HG03025 (cell line): ENCODE measurements around the gene SLCO2B1.

Source experiments
- ATAC-seq: cut with Tn5 transposase; IDR thresholded peaks from one replicate; pipeline ENCODE4 v1.9.1; 2021; ENCODE audit warnings: mild to moderate bottlenecking, moderate library complexity; ENCODE audit not compliant: unreplicated experiment, low FRiP score

SLCO2B1 gene

DNA sequence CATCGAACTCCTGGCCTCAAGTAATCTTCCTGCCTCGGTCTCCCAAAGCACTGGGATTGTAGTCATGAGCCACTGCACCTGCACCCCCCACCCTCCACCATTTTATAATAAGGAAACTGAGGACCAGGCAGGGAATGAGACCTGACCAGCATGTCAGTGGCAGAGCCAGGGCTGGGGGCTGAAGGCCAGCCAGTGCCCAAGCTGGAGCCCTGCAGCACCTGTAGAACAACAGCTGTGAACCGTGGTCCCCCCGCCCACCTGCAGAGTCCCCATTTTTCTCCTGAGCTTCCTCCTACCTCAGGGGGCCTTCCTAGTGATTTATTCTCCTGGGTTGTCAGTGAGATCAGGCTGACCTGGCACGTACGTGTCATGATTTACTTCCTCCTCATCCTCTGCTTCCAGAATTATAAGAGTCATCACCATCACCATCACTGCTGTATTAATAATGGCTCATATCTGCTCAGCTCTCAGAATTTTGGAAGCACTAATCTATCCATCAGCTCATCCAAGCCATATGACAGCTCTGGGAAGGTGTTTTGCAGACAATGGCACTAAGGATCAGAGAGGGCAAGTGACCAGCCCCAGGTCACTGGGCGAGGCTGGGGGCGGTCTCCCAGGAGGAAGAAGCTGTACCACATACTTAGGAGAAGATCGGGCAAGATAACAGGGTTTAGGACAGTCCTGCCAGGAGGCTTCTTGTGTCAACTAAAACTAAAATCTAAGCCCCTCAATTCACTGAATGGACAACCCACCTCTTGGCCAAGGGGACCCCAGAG, 5.5 kb upstream of the SLCO2B1 start:
- no peak for ATAC-seq

DNA sequence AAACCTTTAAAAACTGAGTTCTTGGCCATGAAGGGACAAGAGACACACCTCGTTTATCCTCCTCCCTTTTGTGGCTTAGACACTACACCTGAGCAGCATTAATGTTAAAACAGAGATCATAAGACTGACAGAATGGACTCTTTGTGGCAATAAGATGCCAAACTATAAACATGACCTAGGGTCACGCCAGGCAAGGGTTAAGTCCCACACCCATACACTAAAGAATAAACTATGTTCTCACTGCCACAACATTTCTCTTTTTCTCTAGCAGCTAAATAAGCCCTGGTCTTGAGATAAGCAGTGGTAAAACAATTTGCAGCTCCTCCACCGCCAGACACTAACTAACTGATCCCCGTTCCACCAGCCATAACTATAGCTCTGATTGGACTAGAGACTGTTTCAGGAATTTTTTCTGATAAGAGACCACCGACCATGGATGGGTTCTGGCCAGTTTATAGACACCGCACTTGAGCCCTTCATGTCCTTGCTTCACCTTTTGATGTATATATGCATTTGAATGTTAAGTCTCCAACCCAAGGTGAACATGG, 4.9 kb upstream of the SLCO2B1 start:
- no peak for ATAC-seq

DNA sequence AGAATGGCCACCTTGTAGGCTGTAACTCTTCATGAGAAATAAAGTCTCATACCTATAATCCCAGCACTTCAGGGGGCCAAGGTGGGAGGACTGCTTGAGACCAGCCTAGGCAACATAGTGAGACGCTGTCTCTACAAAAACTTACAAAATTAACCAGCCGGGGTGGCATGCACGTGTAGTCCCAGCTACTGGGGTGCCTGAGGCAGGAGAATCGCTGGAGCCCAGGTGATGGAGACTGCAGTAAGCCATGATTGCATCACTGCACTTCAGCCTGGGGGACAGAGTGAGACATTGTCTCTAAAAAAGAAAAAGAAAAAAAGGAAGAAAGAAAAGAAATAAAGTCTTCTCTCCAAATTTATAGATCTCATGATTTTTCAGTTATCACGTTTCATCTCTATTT, 4.2 kb upstream of the SLCO2B1 start:
- no peak for ATAC-seq

DNA sequence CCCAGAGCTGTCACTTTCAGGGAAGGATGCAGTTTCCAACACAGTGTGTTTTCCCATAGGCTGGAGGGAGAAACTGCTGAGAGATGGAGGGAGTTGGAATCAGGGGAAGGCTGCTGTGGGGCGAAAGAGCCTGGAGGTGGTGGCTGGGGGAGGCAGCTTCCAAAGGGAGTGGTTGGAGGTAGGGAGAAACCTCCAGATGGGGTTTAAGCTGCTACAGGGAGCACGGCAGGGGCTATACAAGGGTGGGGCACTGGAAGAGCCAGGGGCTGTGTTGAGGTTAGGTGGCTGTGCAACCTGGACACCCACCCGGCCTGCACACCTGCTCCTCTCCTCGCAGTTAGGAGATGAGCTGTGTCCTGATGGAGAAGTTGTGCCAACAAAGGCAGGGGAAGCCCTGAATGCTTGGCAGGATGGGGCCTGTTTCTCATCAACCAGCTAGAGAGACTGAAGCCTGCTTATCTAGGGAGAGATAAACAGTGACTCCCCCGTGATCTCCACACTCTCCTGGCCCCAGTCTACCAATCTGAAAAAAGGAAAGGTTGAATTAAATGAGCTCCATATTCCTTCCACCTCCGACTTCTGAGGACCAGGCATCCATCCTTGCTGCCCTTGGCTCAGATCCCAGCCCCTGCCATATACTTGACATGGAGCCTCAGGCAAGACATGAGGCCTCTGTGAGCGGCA, 3.6 kb upstream of the SLCO2B1 start:
- no peak for ATAC-seq

DNA sequence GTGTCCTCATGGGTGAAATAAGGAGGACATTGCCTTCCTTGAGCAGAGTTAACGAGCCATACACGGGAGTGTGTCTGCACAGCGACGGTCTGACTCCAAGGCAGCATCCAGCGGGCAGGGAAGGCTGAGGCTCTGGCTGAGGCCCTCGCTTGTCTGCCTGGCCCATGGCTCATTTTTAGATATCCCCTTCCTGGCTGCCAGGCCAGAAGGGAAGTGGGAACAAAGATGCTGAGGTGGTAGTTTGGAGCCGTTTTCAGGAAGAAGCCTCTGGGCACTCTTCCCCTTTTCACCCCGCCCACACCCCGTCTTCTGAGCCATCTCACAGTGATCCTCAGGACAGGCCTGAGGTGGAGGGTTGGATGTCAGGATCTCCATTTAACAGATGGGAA, 3.0 kb upstream of the SLCO2B1 start:
- ATAC-seq: no peak

DNA sequence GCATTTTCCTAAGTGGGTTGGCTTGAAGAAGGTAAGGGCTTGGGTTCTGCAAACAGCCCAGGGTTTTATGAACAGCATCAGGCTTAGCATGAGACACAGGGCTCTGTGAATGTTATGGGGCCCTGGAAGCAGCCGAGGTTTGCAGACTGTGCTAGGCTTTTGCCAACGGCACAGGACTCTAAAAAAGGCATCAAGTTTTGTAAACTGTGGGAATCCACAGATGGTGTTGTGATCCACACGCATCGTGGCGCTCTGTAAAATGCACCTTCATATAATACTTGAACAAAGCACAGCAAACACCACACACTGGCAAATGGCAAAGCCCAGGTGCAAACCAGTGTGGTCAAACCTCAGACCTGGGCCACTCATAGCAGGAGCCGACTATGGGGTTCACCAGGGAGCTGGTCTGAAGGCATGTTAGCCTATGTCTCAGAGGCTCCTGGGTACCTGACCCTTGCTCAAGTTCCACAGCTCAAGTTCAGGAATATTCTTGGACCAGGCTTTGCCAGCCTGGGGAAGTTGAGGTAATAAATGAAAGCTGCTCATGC, 2.4 kb upstream of the SLCO2B1 start:
- no peak for ATAC-seq

DNA sequence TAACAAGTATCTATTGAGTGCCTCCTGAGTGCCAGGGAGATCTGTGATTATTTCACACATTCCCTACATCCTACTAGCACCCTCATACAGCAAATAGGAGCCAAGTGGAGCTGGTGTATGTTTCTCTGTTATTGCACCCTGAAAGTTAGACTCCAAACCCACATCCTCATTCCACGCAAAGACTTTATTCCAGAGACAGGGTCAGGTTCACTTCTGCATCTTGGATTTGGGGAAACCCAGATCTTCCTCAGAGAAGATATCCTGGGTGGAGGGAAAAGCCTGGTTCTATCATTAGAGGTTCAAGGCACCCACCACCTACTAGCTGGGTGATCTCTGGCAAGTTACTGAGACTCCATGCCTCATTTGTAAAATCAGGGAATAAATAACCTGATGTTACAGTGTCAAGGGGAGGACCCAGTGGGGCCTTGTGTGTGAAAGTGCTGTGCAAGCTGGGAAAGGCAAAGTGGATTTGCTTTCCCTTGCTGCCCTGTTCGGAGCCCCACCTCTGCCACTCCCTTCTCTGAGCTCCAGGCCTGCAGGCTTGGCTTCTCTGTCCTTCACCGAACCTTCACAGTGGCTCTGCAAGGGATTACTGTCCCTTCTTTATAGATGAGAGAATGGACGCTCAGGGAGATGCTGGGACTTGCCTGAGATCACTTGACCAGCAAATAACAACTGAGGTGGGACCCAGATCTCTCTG, 991 bp upstream of the SLCO2B1 start:
- ATAC-seq: no peak

DNA sequence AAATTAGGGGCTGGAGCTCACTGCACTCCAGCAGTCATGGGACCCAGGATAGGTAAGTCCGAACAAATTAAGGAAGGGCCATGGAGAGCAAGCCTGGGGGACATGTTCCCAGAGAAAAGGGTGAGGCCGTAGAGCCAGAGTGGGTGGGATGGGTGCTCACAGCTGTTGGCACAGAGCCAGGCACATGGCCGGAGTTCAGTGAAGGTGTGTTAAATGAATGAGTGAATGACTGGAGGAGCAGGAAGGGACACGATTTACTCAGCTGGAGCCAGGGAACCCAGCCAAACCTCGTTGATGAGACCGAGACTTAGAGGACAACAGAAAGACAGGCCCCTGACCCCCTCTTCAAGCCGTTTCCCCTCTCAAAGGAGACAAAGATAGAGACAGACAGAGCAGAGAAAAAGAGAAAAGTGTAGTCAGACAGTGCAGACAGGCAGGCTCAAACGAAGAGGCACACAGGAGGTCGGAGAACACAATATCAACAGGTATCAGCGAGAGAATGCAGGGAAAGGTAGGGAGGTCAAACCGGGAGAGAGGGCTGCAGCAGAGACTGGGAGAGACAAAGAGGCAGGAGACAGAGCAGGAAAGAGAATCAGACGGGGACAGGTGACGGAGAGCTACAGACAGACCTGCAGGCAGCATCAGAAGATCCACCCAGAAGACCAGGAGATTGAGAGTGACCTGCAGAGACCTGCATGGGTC, 590 bp downstream of the SLCO2B1 start:
- ATAC-seq: no peak

DNA sequence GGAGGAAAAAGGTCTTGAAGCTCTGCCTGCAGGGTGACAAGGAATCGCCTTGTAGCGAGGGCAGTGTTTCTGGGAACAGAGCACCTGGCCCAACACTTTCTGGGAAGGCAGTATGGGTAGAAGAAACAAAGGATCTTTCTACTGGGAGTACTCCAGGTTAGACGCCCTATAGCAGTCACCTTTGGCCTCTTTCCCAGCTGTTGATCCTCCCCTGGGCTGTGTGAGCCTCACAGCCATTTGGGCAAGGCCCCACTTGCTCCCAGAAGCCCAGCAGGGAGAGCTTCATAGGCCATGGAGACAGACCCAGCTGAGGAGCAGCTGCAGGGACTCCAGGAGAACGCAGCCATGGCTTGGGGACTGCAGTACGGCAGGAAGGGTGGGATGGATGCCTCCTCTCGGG, 1.2 kb downstream of the SLCO2B1 start:
- no peak for ATAC-seq

DNA sequence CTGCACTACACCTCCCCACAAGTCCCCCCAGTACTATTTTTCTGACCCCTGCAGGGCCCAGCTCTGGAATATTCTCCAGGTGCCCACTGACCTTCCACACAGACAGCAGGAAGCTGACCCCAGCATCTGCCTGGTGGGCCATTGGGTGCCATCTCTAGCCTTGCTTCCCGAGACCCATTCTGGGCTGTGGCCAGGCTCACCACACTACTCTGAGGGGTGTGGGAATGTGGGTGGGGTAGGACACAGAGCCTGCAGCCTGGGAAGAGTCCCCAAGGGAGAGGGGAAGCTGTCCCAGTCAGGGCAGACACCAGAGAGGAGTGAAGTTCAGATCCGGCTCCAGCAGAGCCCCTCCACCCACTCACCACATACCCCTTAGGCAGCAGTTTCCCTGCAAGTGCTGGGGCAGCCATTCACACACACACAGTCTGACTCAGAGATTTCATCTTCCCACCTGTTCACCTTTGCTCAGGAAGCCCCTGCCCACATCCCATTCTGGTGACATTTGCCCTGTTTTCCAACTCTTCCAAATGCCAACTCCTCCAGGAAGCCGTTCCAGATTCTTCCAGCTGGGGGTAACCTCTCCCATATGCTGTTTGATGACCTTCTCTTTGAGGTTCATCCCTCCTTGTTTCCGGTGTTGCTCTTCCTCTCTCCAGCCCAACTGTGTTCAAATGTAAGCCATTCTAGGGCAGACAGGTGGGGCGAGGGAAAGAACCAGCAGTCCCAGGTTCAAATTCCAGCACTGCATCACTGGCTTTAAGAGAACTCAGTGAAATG, 1.9 kb downstream of the SLCO2B1 start:
- no peak for ATAC-seq

DNA sequence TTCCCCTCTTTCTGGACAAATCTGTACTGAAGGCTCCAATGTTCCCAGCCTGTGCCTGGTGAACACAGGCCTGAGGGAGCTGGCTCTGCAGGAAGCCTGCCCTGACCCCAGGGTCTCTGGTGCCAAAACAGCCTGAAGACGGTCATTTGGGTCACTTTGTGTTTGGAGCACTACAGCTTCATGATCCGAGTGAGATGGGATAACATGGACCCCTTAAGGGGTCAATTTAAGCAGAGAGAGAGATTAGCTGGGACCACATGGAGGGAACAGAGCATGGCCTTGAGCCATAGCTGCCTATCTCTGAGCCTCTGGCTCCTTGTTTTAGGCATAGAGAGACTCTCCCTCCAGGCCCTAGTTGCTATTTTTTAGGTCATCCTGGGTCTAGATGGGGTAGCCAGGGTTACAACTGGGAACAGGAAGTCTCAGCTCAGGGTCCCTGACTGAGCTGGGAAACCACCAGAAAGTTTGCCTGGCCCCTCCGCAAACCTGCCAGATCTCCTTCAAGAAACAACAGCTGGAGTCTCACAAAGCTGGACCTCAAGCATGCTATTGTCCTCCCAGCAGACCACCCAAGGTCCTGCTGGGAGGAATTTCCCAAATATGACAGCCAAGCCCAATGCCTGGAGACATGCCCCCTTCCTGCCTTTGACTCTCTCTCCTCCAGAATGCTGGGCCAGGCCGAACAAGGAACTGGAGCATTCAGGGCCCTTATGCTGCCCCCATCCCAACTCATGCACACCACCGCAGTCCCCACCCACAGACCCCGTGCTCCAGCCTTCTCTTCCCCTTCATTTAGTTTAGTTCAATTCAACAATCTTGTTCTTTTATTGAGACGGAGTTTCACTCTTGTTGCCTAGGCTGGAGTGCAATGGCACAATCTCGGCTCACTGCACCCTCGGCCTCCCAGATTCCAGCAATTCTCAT, 4.0 kb downstream of the SLCO2B1 start:
- ATAC-seq: no peak

DNA sequence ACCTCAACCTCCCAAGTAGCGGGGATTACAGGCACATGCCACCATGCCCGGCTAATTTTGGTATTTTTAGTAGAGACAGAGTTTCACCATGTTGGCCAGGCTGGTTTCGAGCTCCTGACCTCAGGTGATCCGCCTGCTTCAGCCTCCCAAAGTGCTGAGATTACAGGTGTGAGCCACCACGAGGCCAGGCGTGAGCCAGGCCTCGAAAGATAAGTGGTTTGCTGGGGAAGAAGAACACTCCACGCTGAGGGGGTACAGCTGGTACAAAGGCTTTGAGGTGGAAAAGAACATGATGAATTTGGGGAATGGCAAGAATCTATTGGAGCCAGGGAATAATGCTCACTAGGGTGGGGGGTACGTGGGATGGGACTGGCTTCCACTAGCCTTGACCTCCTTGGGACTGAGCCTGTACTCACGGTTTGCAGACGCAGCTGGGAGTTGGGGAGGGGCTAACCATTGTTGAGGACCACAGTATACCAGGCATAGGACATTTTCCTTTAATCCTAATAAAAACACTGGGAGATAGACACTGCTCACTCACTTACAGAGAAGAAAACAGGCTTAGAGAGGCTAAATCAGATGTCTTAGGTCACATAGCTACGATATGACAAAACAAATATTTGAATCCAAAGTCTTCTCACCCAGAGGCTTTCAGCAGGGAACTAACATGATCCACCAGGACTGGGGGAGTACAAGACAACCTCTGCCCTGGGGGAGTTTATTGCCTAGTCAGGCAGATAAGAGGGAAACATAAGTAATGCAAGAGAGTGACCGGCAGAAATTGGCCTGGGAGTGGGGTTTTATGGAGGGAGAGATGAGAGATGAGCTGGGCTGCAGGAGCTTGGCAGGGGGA, 4.9 kb downstream of the SLCO2B1 start:
- no peak for ATAC-seq

DNA sequence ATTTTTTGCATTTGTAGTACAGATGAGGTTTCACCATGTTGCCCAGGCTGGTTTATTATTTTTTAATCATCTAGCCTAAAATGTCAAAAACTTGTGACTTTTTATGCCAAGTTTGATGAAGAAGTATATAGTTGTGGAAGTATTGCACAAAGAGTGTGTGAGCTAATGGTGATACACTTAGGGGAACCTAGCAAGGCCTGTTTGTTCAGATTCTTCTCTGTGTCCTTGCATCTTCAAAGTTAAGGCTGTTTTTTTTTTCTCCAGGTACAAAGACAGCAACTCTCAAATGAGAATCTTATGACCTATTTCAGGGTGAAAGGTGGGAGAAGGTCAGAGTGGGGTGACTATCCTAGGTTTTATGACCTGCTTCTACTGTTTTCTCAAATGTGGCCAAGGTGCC, 7.3 kb downstream of the SLCO2B1 start:
- ATAC-seq: no peak

DNA sequence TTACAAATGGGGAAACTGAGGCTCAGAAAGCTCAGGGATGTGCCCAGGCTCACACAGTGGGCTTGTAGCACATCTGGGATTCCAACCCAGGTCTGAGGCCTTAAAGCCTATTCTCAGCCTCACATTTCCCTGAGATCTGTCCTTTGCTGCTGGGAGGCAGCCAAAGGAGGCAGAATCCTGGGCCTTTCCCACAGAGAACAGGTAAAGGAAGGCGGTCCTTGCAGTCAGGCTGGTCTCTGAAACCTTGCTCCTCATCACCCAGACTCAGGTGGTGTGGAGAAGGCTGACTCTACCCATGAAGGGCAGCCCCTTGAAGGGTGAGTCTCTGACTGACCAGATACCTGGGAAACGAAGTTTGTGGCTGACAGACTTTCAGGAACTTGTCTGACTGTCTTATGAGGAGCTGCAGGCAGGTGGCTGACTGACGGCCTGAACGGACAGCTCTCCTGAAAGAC, 7.8 kb downstream of the SLCO2B1 start:
- ATAC-seq: no peak

DNA sequence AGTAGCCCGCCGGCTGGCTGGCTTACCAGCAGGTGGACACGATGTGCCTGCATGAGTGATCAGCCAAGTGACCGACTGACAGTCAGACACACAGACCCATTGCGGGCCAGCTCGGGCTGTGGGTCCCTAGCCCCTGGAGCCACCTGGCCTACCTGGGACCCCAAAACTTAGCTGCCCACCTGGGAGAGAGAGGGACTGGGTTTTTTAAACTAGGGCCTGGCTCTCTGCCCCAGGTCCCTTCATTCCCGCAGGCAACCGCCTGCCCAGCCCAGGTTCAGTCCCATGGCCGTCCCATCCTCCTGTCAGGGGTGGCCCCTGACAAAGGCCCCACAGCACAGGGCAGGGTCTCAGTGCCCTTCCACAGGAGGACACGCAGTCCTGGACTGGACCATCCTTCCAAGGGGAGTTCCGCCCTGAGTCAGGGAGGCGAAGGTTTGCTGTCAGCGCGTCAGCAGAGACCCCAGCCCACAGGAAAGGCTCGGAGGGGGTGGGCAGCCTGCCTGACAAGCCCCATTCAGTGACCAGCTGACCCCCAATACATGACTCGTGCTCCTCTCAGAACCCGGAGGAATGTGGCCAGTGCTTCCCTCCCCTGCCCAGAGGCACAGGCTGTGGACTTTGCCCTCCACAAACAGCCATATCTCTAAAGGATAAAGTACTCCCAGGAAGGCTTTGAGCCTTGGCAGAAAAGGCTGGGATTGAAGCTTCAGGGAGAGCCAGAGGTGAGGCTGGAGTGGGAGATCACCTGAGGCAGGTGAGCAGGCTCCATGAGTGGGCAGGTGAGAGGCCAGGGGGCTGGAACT, 8.4 kb downstream of the SLCO2B1 start:
- ATAC-seq: no peak

DNA sequence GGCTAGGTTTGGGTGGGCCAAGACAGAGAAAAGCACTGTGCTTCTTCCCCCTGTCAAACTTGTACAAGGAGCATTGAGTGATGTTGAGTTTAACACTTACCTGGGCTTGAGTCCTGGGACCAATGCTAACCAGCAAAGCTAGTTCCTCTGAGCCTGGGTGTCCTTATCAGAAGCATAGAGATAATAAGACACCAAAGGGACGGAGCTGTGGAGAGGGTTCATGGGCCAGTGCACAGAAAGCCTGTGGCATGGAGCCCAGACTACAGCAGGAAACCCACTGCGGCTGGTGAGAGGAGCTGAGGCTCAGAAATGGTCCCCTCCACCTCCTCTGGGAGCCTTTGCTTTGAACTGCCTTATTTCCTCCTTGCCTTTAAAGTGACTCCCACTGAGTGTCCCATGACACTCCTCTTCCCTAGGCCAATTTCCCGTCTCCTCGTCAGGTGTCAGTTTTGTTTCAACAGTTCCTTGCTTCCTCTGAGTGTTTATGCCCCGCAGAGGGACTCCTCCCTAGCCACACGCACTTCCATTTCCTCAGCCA, 9.4 kb downstream of the SLCO2B1 start:
- ATAC-seq: no peak

DNA sequence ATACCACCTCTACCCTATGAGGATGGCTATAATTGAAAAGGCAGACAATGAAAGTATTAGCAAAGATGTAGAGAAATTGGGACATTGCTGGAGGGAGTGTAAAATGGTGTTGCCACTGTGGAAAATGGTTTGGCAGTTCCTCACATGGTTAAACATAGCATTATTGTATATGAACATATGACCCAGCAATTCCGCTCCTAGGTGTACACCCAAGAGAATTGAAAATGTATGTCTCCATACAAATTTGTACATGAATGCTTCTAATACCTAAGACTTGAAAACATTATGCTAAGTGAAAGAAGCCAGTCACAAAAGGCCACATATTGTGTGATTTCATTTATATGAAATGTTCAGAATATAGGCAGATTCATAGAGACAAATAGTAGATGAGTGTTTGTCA, 10.0 kb downstream of the SLCO2B1 start:
- ATAC-seq: no peak
